Smooth muscle cell of the brain vasculature (primary cell): ENCODE results near the gene DUSP15.

Experiments
- DNase-seq: peaks from one replicate; pipeline ENCODE4 v3.0.0-alpha.2; 2012; ENCODE audit warnings: low read depth, low spot score

Gene DUSP15

GRCh38 chr20:31860390-31861134 lies 9.8 kb downstream of the DUSP15 start:
- no peak for DNase-seq

GRCh38 chr20:31859998-31860380 lies 10.3 kb downstream of the DUSP15 start:
- no peak for DNase-seq

GRCh38 chr20:31859266-31859997 lies 10.9 kb downstream of the DUSP15 start:
- no peak for DNase-seq

DNA sequence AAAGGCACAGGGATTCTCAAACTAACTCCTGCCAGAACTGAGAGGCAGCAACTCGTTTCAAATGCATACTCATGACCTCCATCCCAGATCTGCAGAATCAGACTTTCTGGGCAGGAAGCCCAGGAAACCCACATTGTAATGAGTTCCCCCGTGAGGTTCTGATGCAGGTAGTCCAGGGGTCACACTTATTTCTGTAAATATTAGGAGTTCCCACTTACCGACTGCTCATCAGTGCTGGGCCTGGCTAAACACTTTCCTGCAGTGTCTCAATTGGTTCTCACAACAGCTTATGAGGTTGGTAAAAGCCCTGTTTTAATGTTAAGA lies 11.6 kb downstream of the DUSP15 start:
- DNase-seq: no peak

DNA sequence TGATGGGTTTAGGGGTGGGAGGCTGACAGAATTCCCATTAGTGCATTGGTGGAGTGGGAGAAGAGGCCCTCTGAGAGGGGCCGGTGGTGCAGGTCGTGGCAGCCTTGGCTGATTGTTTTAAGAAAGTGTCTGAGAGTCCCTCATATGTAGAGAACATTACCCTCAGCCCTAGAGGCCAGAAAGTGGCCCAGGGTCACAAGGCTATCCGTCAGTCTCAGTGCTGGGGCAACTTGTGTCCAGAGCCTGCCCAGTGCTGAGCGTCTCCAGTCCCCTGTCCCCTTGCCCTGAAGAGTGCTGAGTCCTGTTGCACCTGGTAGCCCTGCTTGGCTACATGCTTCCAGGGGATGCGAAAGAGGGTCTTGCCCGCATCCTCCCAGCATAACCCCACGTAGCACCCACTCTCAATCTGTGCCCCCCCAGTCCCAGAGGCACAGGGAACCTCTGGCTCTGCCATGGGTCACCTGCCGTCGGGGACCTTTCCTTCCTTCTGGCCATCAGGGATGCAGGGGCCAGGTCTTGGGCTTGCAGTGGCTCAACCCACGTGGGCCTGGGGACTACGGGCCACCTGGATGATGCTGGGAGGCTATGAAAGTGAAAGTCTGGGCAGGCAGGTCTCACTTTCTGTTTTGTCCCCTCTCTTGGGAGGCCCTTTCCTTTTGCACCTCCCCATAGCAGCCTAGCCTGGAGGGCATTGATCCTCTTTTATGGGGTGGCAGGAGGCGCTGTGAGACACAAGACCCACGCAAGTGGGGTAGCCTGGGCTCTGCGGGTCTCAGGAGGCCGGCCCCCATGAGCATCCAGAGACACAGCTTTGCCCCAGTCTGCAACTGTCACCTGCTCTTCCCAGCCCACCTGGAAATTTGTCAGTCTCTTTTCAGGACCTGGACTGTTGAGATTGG lies 12.2 kb downstream of the DUSP15 start:
- DNase-seq: no peak

DNA sequence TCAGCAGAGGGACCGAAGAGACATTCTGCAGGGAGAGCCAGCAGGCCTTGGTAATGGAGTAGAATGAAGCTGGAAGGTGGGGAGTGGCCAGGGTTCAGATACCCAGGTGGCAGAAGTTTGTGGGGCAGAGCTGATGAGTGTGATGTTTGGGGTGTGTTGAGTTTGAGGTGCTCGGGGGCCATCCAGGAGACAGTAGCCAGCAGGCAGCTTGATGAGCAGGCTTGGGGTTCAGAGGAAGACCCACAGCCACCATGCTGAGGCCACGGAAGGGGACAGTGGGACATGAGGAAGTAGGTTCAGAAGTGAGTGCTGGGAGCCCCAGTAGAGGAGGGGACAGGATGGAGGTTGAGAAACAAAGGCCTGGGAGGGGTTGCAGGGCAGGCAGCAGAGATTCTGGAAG lies 13.8 kb downstream of the DUSP15 start:
- no peak for DNase-seq

DNA sequence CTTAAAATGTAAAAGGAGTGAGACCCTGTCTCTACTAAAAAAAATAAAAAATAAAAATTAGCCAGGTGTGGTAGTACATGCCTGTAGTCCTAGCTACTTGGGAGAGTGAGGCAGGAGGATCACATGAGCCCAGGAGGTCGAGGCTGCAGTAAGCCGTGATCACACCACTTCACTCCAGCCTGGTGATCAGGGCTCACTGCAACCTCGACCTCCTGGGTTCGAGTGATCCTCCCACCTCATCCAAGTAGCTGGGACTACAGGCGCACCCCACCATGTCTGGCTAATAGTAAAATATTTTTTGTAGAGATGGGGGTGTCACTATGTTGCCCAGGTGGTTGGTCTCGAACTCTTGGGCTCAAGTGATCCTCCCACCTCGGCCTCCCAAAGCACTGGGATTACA lies 16.8 kb downstream of the DUSP15 start:
- no peak for DNase-seq

DNA sequence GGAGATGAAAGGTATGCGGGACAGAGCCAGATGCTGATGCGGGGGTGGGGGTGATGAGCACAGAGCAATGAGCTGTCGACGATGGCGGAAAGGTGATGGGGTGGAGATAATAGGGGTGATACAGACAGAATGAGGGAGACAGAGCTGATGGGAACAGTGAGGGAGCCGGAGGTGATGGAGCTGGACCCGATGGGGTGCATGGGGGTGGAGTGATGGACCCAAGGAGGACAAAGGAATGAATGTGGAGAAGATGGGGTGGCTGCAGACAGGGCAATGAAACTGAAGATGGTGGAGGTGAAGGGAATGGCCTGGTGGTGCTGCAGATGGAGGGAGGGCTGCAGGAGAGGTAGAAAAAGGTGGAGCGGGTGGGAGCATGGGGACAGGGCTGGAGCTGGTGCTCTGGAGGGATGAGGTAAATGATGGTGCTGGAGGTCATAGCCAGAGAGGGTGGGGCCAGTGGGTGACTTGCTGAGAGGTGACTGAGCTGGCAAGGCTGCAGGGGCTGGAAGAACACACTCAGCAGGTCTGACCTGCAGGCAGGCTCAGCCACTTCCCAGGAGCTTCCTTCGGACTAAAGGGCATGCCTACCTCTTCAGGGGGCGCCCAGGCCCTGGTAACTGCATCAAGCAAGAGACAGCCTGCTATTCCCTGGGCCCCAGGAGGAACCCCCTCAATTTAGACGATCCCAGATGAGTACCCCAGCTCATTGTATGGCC lies 18.9 kb downstream of the DUSP15 start:
- no peak for DNase-seq

DNA sequence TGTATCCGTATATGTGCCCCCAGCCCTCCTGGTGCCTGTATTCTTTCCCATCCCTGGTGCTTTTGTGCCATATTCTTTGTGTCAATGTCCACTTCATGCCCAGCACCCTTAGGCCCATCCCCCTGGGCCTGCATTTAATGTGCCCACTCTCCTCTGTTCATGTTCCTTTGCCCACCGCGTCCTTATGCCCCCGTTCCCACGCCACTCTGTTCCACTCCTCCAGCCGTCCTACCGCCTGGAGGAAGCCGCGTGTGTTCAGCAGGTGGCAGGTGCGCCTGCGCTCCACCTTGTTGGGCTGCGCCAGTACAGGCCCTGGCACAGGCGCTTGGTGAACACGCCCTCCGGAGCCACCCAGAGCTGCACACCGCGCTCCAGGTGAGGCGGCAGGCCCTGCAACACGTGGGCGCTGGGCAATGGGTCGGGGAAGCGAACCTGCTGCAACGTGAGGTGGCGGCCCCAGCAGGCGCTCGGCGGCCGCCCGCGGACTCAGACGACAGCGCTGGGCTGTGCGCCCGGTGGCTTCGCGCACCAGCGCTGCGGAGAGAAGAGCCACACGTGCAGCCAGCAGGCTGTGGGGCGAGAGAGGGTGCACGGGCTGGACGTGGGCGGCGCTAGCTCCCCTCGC lies 20.9 kb downstream of the DUSP15 start:
- DNase-seq: no peak

- DNase-seq: no peak
Observed at GRCh38 chr20:31848088-31848999, 22.0 kb downstream of the DUSP15 start.

- DNase-seq: no peak
Observed at GRCh38 chr20:31846793-31847138, 23.6 kb downstream of the DUSP15 start.

DNA sequence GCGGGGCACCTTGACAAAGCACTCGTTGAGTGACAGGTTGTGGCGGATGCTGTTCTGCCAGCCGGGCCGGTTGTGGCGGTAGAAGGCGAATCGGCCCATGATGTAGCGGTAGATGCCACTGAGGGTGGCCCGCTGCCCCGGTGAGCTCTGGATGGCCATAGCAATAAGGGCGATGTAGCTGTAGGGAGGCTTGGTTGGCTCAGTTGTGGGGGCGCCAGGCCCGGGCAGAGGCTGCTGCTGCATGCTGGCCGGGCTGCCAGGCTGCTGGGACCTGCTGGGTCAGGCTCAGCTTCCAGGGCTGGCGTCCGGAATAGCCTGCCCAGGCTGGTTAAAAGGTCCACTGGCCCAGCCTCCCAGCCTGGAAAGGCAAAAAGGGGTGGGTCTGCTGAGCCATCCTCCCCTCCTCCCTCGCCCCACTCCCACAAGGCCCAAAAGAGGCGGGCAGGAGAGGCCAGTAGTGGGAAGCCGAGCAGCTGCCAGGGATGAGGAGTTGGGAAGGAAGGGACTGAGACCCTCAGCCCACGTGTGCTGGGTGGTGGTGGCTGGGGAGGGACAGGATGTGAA lies 24.9 kb downstream of the DUSP15 start, which contains the start of gene FOXS1:
FOXS1 (minus strand) TSS at position 305 of the 564 bp plus-strand sequence; CDS start at position 243, 62 bp downstream.
- DNase-seq: no peak

DNA sequence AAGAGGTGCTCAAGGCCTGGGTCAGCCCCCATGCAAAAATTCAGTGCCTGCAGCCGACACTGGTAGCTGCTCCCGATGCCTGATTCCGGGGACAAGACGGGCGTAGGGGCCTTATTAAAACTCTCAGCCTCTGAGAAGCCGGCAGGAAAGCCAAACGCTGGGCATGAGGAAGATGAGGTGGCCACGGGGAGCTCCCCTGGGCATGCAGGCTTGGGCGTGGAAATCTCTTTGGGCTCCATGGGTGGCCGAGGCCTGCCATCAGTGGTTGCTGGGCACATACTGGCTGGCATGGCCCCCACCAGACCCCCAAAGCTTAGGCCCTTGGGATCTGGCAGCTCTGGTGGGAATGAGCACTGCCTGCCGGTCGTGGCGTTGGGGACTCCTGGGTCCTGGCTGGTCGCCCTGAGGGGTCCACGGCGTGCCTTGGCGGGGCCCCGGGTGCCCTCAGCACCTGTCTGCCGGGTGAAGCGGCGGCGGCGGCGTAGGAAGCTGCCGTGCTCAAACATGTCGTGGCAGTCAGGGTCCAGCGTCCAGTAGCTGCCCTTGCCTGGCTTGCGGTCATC lies 25.5 kb downstream of the DUSP15 start:
- no peak for DNase-seq

- DNase-seq: no peak
Observed at GRCh38 chr20:31843881-31844280, 26.4 kb downstream of the DUSP15 start.

DNA sequence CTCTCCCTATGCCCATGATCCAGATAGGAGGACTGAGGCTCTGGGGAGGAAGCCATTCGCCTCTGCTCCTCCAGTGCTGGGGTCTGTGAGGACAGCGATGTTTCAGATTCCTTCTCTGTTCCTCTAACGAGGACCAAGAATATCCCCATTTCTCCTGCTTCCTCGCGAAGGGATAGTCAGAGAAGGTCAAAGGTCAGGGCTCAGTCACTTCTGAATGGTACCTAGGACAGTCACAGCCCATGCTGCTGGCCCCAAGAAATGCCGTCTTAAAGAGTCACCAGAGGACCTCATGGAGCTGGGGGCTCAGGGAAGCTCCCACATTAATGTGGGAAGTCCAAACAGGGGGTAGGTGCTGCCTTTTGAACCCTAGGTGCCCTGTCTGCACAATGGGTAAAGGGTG lies 27.0 kb downstream of the DUSP15 start:
- DNase-seq: no peak

- no peak for DNase-seq
Observed at GRCh38 chr20:31842471-31843157, 27.7 kb downstream of the DUSP15 start.

DNA sequence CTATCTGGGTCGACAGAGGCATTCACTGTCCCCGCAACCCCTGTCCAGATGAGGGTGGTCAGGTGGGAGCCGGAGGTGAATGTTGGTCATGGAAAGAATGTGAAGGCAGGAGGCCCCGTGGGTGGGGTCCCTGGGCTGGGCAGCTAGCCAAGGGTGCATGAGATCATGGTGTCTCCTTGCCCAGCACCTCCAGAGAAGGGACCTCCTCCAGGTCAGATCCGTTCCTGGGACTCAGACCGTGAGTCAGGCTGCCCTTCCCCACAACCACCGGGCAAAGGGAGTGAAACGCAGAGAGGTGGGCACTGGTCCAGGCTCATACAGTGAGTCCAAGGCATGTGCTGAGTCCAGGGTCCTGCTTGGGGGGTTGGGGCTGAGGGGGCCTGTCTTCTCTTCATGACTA lies 28.4 kb downstream of the DUSP15 start:
- DNase-seq: no peak

GRCh38 chr20:31840906-31841816 lies 29.2 kb downstream of the DUSP15 start:
- no peak for DNase-seq
